ENCODE data around the gene CPSF4L. TPM values are rescaled to one million over a fixed set of nuclear protein-coding genes. Genes with fewer than 3 reads are reported as not detected.

The CPSF4L gene
- total RNA-seq, 1 experiment from 2014 or later = not detected

DNA sequence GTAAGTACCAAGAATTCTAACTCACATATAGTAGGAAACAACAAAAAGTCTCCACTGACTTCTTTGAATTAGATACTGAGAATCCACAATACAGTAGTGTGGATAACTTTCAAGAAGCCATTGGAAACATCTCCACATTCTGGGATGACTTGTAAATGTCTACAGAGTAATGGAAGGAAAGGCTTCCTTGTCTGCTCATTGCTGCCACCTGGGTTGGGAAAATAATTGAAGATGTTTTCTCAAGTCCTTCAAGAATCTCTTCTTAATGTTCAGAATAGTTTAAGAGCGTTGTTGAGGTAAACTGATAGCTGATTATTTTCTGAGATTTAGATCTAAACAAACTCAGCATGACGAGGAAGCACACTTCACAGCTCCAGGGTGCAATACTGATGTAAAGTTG is 14.0 kb downstream of the CPSF4L start:
- H3K4me3 ChIP-seq (ENCODE audit: low read depth, low read length) = no peak overlapping the region
- BruUV-seq (replicated peaks) = no TSS peak
- H3K36me3 Mint-ChIP-seq (ENCODE audit: insufficient read depth, unreplicated experiment) = peaks cover 16% of the 10 kb centered on the region
- intact Hi-C loops (cut with micrococcal nuclease; ENCODE audit: unreplicated experiment) = no loop called here
- no peaks in the 10 kb centered on the region for H3K36me3 ChIP-seq (ENCODE audit: control insufficient read depth, insufficient read depth, low read length)
- H3K4me1 ChIP-seq = no peaks in the 10 kb centered on the region
- H3K9me3 ChIP-seq = no peaks in the 10 kb centered on the region
- CTCF ChIA-PET = interaction anchor here (0.5 kb wide), 1 partner anchor 520 kb away, joined by 5 read pairs; no protein-coding TSS in a partner anchor
- POLR2A ChIA-PET = no interaction called here
- no peaks in the 10 kb centered on the region for H3K27me3 ChIP-seq (replicated peaks; ENCODE audit: control insufficient read depth, insufficient read depth, low read length)
- H3K4me3 Mint-ChIP-seq (ENCODE audit: unreplicated experiment) = no peak overlapping the region
- TF ChIP-seq, protein P1, sequence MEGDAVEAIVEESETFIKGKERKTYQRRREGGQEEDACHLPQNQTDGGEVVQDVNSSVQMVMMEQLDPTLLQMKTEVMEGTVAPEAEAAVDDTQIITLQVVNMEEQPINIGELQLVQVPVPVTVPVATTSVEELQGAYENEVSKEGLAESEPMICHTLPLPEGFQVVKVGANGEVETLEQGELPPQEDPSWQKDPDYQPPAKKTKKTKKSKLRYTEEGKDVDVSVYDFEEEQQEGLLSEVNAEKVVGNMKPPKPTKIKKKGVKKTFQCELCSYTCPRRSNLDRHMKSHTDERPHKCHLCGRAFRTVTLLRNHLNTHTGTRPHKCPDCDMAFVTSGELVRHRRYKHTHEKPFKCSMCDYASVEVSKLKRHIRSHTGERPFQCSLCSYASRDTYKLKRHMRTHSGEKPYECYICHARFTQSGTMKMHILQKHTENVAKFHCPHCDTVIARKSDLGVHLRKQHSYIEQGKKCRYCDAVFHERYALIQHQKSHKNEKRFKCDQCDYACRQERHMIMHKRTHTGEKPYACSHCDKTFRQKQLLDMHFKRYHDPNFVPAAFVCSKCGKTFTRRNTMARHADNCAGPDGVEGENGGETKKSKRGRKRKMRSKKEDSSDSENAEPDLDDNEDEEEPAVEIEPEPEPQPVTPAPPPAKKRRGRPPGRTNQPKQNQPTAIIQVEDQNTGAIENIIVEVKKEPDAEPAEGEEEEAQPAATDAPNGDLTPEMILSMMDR (IDR thresholded peaks at IDR 0.05; ENCODE audit: insufficient read depth in 1 of 2, low read depth in 1 of 2, low read length in 1 of 2, severe bottlenecking in 1 of 2, unreplicated experiment in 1 of 2) = peak in 1 of 2 experiments; percentile 4
- no peaks in the 10 kb centered on the region for H3K9me3 Mint-ChIP-seq (ENCODE audit: unreplicated experiment)
- no peak overlapping the region for H3K27ac Mint-ChIP-seq (ENCODE audit: unreplicated experiment)
- H3K27me3 Mint-ChIP-seq (ENCODE audit: insufficient read depth, unreplicated experiment) = no peaks in the 10 kb centered on the region
- no peak for DNase-seq
- H3K4me1 Mint-ChIP-seq (ENCODE audit: low read depth, unreplicated experiment) = no peaks in the 10 kb centered on the region

DNA sequence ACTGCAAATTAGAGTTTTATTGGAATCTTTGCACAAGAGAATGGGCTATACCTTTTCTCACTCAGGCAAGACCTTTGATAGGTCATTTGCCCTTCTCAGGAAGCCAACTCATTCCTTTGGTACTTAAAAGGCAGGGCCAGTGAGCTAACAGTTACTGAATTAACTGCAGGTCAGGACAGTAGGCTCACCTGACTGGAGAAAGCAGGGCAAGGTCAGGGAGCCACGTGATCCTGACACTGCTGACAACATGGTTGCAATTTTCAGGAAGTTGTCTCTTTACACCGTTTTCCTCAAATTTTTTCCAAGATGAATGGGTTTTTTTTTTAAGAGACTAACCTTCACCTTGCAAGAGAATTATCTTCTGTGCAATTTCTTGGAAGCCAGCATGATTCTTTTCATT is 21.1 kb downstream of the CPSF4L start:
- intact Hi-C loops (cut with micrococcal nuclease; ENCODE audit: unreplicated experiment) = no loop called here
- Mint-ChIP-seq H3K9me3 (ENCODE audit: unreplicated experiment) (no peaks in the 10 kb centered on the region), H3K4me1 (ENCODE audit: low read depth, unreplicated experiment) (no peaks in the 10 kb centered on the region), H3K27ac (ENCODE audit: unreplicated experiment) (no peak overlapping the region), H3K27me3 (ENCODE audit: insufficient read depth, unreplicated experiment) (no peaks in the 10 kb centered on the region), H3K4me3 (ENCODE audit: unreplicated experiment) (no peak overlapping the region), H3K36me3 (ENCODE audit: insufficient read depth, unreplicated experiment) (peaks cover 43% of the 10 kb centered on the region)
- Histone ChIP-seq H3K27me3 (replicated peaks; ENCODE audit: control insufficient read depth, insufficient read depth, low read length) (no peaks in the 10 kb centered on the region), H3K4me1 (no peaks in the 10 kb centered on the region), H3K36me3 (ENCODE audit: control insufficient read depth, insufficient read depth, low read length) (peaks cover 1% of the 10 kb centered on the region), H3K4me3 (ENCODE audit: low read depth, low read length) (no peak overlapping the region), H3K9me3 (no peaks in the 10 kb centered on the region)
- TF ChIP-seq, protein P1 (IDR thresholded peaks at IDR 0.05; ENCODE audit: insufficient read depth in 1 of 2, low read depth in 1 of 2, low read length in 1 of 2, severe bottlenecking in 1 of 2, unreplicated experiment in 1 of 2) = no peak
- no TSS peak for BruUV-seq (replicated peaks)
- POLR2A ChIA-PET = no interaction called here
- DNase-seq = no peak
- CTCF ChIA-PET = no interaction called here

DNA sequence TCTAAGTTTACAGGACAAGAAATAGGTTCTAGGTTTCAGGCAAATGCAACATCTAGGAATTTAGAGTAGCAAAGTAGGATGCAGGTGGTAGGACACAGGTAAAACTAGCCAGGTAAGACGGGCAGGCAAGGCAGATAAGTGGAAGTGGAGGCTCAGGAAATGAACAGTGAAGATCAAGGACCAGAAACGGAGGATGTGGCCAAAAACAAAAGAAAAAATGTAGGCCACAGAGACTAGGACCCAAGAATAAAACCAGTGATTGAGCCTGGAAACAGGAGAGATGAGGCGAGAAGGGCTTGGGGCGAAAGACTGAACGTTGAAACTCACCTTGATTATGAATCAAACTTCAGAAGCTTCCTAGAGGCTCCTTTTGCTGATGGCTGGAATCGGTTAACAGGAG is 24.0 kb downstream of the CPSF4L start:
- no peaks in the 10 kb centered on the region for H3K9me3 ChIP-seq
- Mint-ChIP-seq H3K27ac (ENCODE audit: unreplicated experiment) (no peak overlapping the region), H3K4me3 (ENCODE audit: unreplicated experiment) (no peak overlapping the region), H3K4me1 (ENCODE audit: low read depth, unreplicated experiment) (no peaks in the 10 kb centered on the region), H3K9me3 (ENCODE audit: unreplicated experiment) (no peaks in the 10 kb centered on the region), H3K27me3 (ENCODE audit: insufficient read depth, unreplicated experiment) (no peaks in the 10 kb centered on the region), H3K36me3 (ENCODE audit: insufficient read depth, unreplicated experiment) (peaks cover 46% of the 10 kb centered on the region)
- TF ChIP-seq, protein P1 (IDR thresholded peaks at IDR 0.05; ENCODE audit: insufficient read depth in 1 of 2, low read depth in 1 of 2, low read length in 1 of 2, severe bottlenecking in 1 of 2, unreplicated experiment in 1 of 2) = no peak
- DNase-seq = no peak
- no peaks in the 10 kb centered on the region for H3K4me1 ChIP-seq
- no TSS peak for BruUV-seq (replicated peaks)
- intact Hi-C loops (cut with micrococcal nuclease; ENCODE audit: unreplicated experiment) = no loop called here
- no peaks in the 10 kb centered on the region for H3K27me3 ChIP-seq (replicated peaks; ENCODE audit: control insufficient read depth, insufficient read depth, low read length)
- ChIA-PET POLR2A (no interaction called here), CTCF (no interaction called here)
- H3K4me3 ChIP-seq (ENCODE audit: low read depth, low read length) = no peak overlapping the region
- peaks cover 2% of the 10 kb centered on the region for H3K36me3 ChIP-seq (ENCODE audit: control insufficient read depth, insufficient read depth, low read length)

All from Caco-2 (cell line).